Activated gamma-delta T cell treated with Interleukin-2 at 50 U/mL for 16 hours (primary cell): ENCODE measurements around the gene RNGTT.
A peak's percentile ranks its signal among the peaks of the same experiment; 100 is the strongest.
"Not testable (repeated sequence)": the region's sequence is repeated elsewhere in the genome, so short reads cannot be mapped to it uniquely, and the experiment has no call there.

ENCODE experiments used
- DNase-seq: peaks from one replicate; pipeline ENCODE4 v3.0.0-alpha.2; 2020

Gene RNGTT

GRCh38 chr6:88908598-88909548 lies 54.5 kb downstream of the RNGTT start:
- no peak for DNase-seq

DNA sequence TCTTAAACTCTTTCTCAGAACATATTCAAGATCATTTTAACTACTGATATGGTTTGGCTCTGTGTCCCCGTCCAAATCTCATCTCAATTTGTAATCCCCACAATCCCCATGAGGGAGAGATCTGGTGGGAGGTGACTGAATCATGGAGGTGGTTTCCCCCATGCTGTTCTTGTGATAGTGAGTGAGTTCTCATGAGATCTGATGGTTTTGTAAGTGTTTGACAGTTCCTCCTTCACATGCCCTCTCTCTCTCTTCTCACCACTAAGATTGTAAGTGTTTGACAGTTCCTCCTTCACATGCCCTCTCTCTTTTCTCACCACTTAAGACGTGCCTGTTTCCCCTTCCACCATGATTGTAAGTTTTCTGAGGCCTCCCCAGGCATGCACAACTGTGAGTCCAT lies 56.3 kb downstream of the RNGTT start:
- DNase-seq = not testable (repeated sequence)

DNA sequence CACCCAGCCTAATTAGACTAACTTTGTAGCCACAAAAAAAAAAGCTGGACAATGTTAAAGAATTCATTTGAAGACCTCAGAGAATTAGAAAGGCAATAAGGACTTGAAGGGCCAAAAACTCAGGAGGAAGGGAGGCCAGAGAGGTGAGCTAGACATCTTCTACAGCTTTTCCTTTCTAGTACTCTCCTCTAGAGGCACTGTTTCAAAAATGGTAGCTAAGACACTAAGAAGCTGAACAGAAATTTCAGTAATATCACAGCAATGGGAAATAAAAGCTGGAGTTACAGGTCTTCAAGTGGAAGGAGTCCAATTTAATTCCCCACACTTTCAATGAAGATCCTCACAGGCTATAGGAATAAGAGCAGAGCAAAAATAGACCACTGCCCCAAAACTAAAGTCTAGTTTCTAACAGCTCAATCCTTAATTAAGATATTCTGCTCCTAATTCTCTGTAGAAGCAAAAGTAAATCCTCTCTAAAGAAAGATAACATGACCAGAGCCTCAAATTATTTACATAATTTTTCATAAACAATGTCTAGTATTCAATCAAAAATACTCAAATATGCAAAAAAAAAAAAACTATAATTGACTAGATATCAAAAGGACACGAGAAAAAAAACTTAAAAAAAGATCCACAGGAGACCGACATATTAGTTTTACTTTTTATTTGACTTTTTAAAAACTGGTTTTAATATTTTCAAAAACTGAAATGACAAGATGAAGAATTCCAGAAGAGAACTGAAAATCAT lies 63.7 kb downstream of the RNGTT start:
- no peak for DNase-seq

GRCh38 chr6:88895911-88896310 lies 67.5 kb downstream of the RNGTT start:
- DNase-seq = no peak

DNA sequence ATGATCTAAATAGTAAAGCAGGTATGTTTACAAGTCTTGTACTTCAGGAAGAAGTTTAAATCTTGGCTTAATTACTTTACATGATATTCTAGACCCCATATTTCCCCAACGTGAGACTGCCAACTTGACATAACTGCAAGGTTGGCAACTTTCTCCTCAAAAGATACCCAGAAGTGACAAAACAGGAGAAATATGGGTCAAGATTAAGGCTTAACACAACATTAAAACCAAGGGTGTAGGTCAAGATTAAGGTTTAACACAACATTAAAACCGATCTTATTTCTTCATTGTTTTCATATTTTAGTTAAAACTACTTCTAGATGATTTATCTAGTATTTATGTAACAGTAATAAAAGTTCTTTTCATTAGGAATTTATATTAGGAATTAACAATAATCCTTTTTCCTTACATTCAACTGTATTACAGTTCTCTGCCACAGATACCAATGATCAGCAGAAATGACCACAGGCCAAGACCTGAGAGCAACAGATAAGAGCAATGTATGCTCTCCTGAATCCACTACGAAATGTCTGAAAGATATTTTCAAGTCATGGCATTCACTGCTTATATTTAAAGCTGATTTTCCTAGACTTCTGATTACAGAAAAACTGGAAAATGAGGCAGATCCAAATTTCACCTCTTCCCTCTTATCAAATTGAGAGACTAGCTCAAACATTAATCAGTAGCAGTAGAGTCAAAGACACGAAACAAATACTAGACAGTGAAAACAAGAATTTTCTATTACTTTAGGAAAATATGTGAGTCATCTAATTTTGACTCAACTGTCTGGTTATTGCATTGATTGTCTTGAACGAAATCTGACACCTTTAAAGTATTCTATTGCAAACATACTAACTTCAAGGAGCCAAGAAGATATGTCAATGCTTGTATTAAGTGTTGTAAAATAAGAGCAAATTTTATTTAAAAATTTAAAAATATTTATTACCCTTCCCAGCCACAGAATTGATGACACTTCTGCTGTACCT lies 72.3 kb downstream of the RNGTT start:
- no peak for DNase-seq

- no peak for DNase-seq
Observed at GRCh38 chr6:88890394-88890793, 73.0 kb downstream of the RNGTT start.

- no peak for DNase-seq
Observed at GRCh38 chr6:88884361-88884760, 79.1 kb downstream of the RNGTT start.

DNA sequence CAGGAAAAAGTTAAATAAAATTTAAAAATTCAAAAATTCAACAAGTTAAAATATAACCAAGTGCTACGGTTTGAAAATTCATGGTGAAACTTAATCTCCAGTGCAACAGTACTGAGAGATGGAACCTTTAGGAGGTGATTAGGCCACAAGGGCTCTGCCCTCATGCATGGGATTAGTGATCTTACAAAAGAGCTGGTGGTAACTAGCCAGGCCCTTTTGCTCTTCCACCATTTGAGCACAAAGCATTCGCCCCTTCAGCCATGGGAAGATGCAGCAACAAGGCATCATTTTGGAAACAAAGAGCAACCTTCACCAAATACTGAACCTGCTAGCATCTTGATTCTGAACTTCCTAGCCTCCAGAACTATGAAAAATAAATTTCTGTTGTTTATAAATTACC lies 80.9 kb downstream of the RNGTT start:
- no peak for DNase-seq

DNA sequence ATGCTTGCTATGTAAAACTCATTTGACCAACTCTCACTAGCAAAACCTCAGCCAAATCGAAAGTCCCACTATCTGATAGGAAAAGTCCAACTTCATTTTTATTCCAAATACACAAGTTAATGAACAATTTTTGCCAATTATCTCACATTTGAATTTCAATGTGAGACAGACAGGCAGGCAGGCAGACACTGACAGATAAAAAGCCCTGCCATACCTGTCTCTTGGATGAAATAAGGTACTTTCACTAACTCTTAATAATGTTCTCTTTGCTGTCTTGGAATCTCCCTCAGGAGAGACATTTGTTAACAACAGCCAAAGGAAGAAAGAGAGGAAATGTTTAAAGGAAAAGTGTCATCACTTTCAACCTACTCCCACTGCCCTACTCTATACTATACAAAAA lies 82.0 kb downstream of the RNGTT start:
- DNase-seq = no peak

DNA sequence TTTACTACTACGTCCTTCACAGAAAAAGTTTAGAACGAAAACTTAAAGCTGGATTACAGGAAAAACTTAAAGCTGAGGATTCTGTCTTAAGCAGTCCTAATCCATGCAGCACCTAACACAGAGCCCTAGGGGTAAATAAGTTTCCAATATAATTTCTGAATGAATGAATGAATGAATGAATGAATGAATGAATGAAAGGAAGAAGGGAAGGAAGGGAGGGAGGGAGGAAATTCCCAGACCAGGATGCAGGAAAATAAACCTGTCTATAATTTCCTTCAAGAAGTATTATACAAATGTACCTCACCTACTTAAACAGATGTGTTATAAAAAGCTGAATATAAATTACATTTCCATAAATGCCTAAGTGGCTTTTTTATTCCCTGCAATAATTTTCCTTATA lies 83.4 kb downstream of the RNGTT start:
- no peak for DNase-seq

- no peak for DNase-seq
Observed at GRCh38 chr6:88877893-88878292, 85.5 kb downstream of the RNGTT start.

DNA sequence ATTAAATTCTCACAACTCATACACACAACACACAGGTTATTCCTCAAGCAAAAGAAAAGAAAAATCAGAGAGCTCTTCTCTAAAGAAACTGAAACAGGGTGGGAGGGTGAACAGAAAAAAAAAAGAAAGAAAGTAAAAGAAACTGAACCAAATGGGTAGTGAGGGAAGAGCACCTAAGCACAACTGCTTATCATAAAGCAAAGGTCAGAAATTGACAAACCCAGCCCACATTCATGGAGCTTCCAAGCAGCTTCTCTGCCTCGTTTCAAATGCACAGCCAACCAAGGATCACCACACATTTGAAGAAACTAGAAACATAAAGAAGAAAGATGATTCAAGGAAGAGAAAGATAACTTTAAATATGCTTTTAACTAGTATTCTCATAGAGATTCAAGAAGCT lies 90.5 kb downstream of the RNGTT start:
- no peak for DNase-seq

- no peak for DNase-seq
Observed at GRCh38 chr6:88871498-88871897, 91.9 kb downstream of the RNGTT start.

DNA sequence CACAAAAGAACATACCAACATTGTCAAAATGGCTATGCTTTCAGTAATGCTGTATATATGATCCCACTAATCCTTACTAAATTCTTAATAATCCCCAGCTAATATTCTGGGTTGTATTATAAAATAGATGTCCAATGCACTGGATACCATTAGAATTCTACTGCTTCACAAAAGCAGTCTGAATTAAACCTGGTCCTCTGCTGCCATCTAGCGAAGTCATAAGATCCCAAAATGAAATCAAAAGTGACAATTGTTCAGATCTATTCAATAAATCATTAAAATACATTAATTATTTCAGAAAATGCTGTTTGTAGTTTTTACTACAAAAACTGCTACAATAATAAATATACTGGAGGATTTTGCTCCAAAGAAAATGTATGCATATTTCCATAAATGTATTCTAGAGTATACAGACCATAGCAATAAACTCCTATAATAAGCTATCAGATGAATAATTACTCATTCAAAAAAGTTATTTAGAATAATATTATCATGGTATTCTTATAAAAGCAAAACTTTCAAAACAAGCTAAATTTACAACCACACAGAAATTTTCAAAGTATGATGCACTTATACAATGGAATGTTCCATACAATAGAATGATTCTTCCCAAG lies 92.6 kb downstream of the RNGTT start:
- peak; percentile 38 for DNase-seq

- no peak for DNase-seq
Observed at GRCh38 chr6:88869263-88870020, 94.0 kb downstream of the RNGTT start.

DNA sequence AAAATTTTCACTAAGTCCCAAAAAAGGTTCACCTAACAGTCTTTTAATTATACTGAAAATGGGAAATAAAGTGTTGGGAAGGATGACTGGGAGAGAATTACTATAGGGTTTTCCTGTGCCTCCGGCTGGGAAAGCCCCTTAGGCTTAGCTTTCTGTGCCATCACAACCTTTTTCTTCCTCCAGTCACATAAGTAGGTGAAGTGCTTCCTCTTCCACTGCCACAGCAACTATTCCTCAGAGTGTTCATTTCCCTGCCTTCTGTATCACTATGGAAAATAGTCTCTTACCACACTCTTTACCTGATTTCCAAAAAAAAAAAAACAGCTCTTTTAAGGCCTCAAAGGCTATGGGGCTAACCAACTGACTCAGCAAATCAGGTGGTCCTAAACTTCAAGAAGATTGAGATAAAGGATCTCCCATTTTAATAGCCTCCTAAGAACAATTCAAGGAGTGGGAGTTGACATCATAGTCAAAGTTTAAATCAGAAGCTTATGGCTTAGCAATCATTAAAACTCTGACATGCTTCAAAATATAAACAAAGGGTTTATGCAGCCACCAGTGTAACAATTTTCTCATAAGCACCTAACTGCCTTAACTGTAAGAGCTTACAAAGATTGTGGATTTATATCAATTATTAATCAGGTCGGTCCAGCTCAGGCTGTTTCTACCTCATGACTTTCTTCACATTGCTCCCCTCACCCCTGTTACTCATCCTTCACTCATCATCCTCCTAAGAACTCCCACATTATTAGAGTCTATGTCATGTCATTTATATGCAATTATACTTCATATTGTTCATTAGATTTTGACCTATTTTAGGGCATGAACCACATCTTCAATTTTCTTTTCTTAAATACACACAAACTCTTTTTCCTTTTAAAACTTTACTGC lies 95.3 kb downstream of the RNGTT start:
- no peak for DNase-seq

DNA sequence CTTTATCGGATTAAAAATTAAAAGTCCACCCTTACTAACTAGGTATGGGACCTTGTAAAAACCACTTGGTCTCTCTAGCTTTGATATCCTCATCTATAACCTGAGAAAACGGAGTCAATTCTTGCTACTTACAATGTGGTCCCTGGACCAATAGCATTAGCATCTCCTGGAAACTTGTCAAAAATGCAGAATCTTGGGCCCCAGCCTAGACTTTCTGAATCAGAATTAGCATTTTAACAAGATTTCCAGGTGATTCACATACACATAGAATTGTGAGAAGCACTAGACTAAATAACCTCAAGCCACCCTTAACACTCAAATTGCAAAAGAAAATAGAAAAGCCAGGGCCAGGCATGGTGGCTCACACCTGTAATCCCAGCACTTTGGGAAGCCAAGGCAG lies 96.6 kb downstream of the RNGTT start:
- DNase-seq = no peak

- DNase-seq = no peak
Observed at GRCh38 chr6:88865275-88865674, 98.1 kb downstream of the RNGTT start.

- no peak for DNase-seq
Observed at GRCh38 chr6:88864359-88865054, 98.9 kb downstream of the RNGTT start.

- DNase-seq = no peak
Observed at GRCh38 chr6:88860310-88860709, 103.1 kb downstream of the RNGTT start.
